Measurements from ENCODE around the gene TBX1. TPM values are rescaled to one million over a fixed set of nuclear protein-coding genes. Genes with fewer than 3 reads are reported as not detected.
"Not testable (repeated sequence)": the region's sequence is repeated elsewhere in the genome, so short reads cannot be mapped to it uniquely, and the experiment has no call there.

TBX1 gene
- total RNA-seq, 1 donor = 0.43 TPM

- TF ChIP-seq CTCF (IDR thresholded peaks at IDR 0.05; ENCODE audit: insufficient read depth, low read depth, low read length) = no peak
- H3K4me3 ChIP-seq (ENCODE audit: low read depth, low read length) = no peak overlapping the region
- DNase-seq (ENCODE audit: low read depth) = no peak
These were observed 27.2 kb downstream of the TBX1 start for GRCh38 chr22:19787849-19788141.

GRCh38 chr22:19788661-19789225, 28.2 kb downstream of the TBX1 start:
- no peak overlapping the region for H3K4me3 ChIP-seq (ENCODE audit: low read depth, low read length)
- DNase-seq (ENCODE audit: low read depth) = no peak
- no peak for TF ChIP-seq CTCF (IDR thresholded peaks at IDR 0.05; ENCODE audit: insufficient read depth, low read depth, low read length)

GRCh38 chr22:19789406-19789805, 28.8 kb downstream of the TBX1 start:
- H3K4me3 ChIP-seq (ENCODE audit: low read depth, low read length) = no peak overlapping the region
- TF ChIP-seq CTCF (IDR thresholded peaks at IDR 0.05; ENCODE audit: insufficient read depth, low read depth, low read length) = no peak
- DNase-seq (ENCODE audit: low read depth) = no peak

- no peak overlapping the region for H3K4me3 ChIP-seq (ENCODE audit: low read depth, low read length)
- no peak for TF ChIP-seq CTCF (IDR thresholded peaks at IDR 0.05; ENCODE audit: insufficient read depth, low read depth, low read length)
- no peak for DNase-seq (ENCODE audit: low read depth)
These were observed 29.2 kb downstream of the TBX1 start for GRCh38 chr22:19789828-19790227.

- no peak for DNase-seq (ENCODE audit: low read depth)
- H3K4me3 ChIP-seq (ENCODE audit: low read depth, low read length) = no peak overlapping the region
- TF ChIP-seq CTCF (IDR thresholded peaks at IDR 0.05; ENCODE audit: insufficient read depth, low read depth, low read length) = no peak
These were observed 30.7 kb downstream of the TBX1 start for GRCh38 chr22:19791243-19791642.

- H3K4me3 ChIP-seq (ENCODE audit: low read depth, low read length) = no peak overlapping the region
- no peak for TF ChIP-seq CTCF (IDR thresholded peaks at IDR 0.05; ENCODE audit: insufficient read depth, low read depth, low read length)
- no peak for DNase-seq (ENCODE audit: low read depth)
These were observed 31.3 kb downstream of the TBX1 start for GRCh38 chr22:19791894-19792293.

GRCh38 chr22:19792383-19792896, 31.9 kb downstream of the TBX1 start:
- not testable (repeated sequence) for H3K4me3 ChIP-seq (ENCODE audit: low read depth, low read length); DNase-seq (ENCODE audit: low read depth)
